Vagina (tissue), 2 donors: ENCODE data around the gene ZSCAN20. TPM values are rescaled to one million over a fixed set of nuclear protein-coding genes. Genes with fewer than 3 reads are reported as not detected.
"Not testable (repeated sequence)": the region's sequence is repeated elsewhere in the genome, so short reads cannot be mapped to it uniquely, and the experiment has no call there.

Source experiments
- DNase-seq, 2 donors: peaks; one replicate each; pipeline ENCODE4 v3.0.0-alpha.2; 2017; ENCODE audit errors: extremely low spot score in 2 of 2
- H3K27ac ChIP-seq: fragments of 200-600 bp; sonication (generic); one replicate; pipeline ENCODE4 v1.5.1; 2019
- H3K27me3 ChIP-seq: fragments of 200-600 bp; sonication (generic); one replicate; pipeline ENCODE4 v1.5.1; 2019
- H3K36me3 ChIP-seq, 2 donors: fragments of 200-600 bp; sonication (generic); one replicate each; pipeline ENCODE4 v1.5.1; 2017 to 2019
- H3K4me1 ChIP-seq: fragments of 200-600 bp; sonication (generic); one replicate; pipeline ENCODE4 v1.5.1; 2019
- H3K4me3 ChIP-seq, 2 donors: fragments of 200-600 bp; sonication (generic); 1 replicate in 1 of 2; 2 replicates in 1 of 2; pipeline ENCODE4 v1.5.1; 2016 to 2019
- H3K9me3 ChIP-seq: fragments of 200-600 bp; sonication (generic); one replicate; pipeline ENCODE4 v1.5.1; 2019
- CTCF ChIP-seq, 3 experiments: fragments of 450-650 bp in 2 of 3; fragments of 200-600 bp in 1 of 3; sonication (generic) in 1 of 3; IDR thresholded peaks; one replicate each; pipeline ENCODE4 v1.5.1; 2017 to 2019; ENCODE audit warnings: antibody characterized with exemption in 3 of 3, mild to moderate bottlenecking in 2 of 3, moderate library complexity in 2 of 3
- POLR2A ChIP-seq, 2 donors: fragments of 450-650 bp; IDR thresholded peaks; one replicate each; pipeline ENCODE4 v1.6.1; 2017; ENCODE audit warnings: antibody characterized with exemption in 2 of 2, mild to moderate bottlenecking in 2 of 2, moderate library complexity in 2 of 2
- POLR2AphosphoS5 ChIP-seq, 2 donors: sonication (generic); formaldehyde crosslinking; IDR thresholded peaks; one replicate each; pipeline ENCODE4 v1.9.0; 2017; ENCODE audit warnings: antibody characterized with exemption in 2 of 2, mild to moderate bottlenecking in 2 of 2, low read depth in 1 of 2; ENCODE audit not compliant: insufficient read depth in 1 of 2
- intact Hi-C: fragments of 100-400 bp; cut with DNase I; formaldehyde crosslinking; loops from one replicate; pipeline ENCODE4 v1.15.1; 2023
- total RNA-seq: library from RNA; depleted of rRNA; stranded (reverse); fragments of >200 nt; gene quantifications from one replicate; pipeline ENCODE4 v1.2.3, GENCODE V29; 2016

ZSCAN20 gene
- total RNA-seq, 1 donor from 2014 or later, result 4.4 TPM

DNA sequence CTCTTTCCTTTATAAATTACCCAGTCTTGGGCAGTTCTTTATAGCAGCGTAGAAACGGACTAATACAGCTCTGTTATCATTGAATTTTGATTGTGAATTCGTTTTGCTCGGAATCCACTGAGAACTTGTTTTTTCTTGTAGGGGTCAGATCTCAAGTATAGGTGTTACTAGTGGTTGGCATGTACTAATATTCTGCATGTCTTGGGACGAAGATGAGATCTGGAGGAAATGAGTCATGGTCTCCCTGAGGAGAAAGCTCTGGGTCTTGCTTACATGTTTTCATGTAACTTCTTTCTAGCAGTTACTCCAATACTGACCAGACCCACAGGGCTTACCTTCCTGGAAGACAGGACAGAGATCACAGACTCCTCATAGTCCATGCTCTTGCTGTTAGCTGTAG lies 30.3 kb downstream of the ZSCAN20 start:
- intact Hi-C loops, result no loop called here
- no peaks in the 10 kb centered on the region for H3K4me1 ChIP-seq
- no peaks in the 10 kb centered on the region for H3K36me3 ChIP-seq
- DNase-seq, result no peak
- no peaks in the 10 kb centered on the region for H3K27me3 ChIP-seq
- TF ChIP-seq POLR2A (IDR thresholded peaks at IDR 0.05), result no peak
- no peak for TF ChIP-seq CTCF (IDR thresholded peaks at IDR 0.05)
- TF ChIP-seq POLR2AphosphoS5 (IDR thresholded peaks at IDR 0.05; ENCODE audit: insufficient read depth in 1 of 2, low read depth in 1 of 2), result no peak
- no peaks in the 10 kb centered on the region for H3K9me3 ChIP-seq
- H3K4me3 ChIP-seq, result no peak overlapping the region
- H3K27ac ChIP-seq, result no peak overlapping the region

GRCh38 chr1:33503506-33503905 lies 31.1 kb downstream of the ZSCAN20 start:
- Histone ChIP-seq H3K27ac (no peak overlapping the region), H3K27me3 (no peaks in the 10 kb centered on the region), H3K4me3 (no peak overlapping the region), H3K4me1 (no peaks in the 10 kb centered on the region), H3K36me3 (no peaks in the 10 kb centered on the region), H3K9me3 (no peaks in the 10 kb centered on the region)
- intact Hi-C loops, result no loop called here
- TF ChIP-seq POLR2AphosphoS5 (IDR thresholded peaks at IDR 0.05; ENCODE audit: insufficient read depth in 1 of 2, low read depth in 1 of 2), result no peak
- TF ChIP-seq CTCF (IDR thresholded peaks at IDR 0.05), result no peak
- DNase-seq, result no peak

GRCh38 chr1:33507661-33508060 lies 35.2 kb downstream of the ZSCAN20 start:
- intact Hi-C loops, result no loop called here
- no peak for DNase-seq
- Histone ChIP-seq H3K4me1 (no peaks in the 10 kb centered on the region), H3K27ac (no peak overlapping the region), H3K36me3 (no peaks in the 10 kb centered on the region), H3K9me3 (no peaks in the 10 kb centered on the region), H3K4me3 (no peak overlapping the region), H3K27me3 (no peaks in the 10 kb centered on the region)
- no peak for TF ChIP-seq POLR2A (IDR thresholded peaks at IDR 0.05)
- no peak for TF ChIP-seq POLR2AphosphoS5 (IDR thresholded peaks at IDR 0.05; ENCODE audit: insufficient read depth in 1 of 2, low read depth in 1 of 2)
- TF ChIP-seq CTCF (IDR thresholded peaks at IDR 0.05), result no peak

- no peak overlapping the region for H3K27ac ChIP-seq
- DNase-seq, result no peak
- no peaks in the 10 kb centered on the region for H3K27me3 ChIP-seq
- TF ChIP-seq POLR2A (IDR thresholded peaks at IDR 0.05) (no peak), POLR2AphosphoS5 (IDR thresholded peaks at IDR 0.05; ENCODE audit: insufficient read depth in 1 of 2, low read depth in 1 of 2) (no peak), CTCF (IDR thresholded peaks at IDR 0.05) (no peak)
- no peaks in the 10 kb centered on the region for H3K9me3 ChIP-seq
- intact Hi-C loops, result no loop called here
- H3K36me3 ChIP-seq, result no peaks in the 10 kb centered on the region
- H3K4me1 ChIP-seq, result no peaks in the 10 kb centered on the region
- no peak overlapping the region for H3K4me3 ChIP-seq
Observed at GRCh38 chr1:33508151-33508550, 35.7 kb downstream of the ZSCAN20 start.

GRCh38 chr1:33509276-33509675 lies 36.8 kb downstream of the ZSCAN20 start:
- H3K4me1 ChIP-seq, H3K4me3 ChIP-seq, DNase-seq, H3K27ac ChIP-seq, intact Hi-C loops, H3K27me3 ChIP-seq, H3K36me3 ChIP-seq, H3K9me3 ChIP-seq: not testable (repeated sequence)
